Pancreas (tissue), 10 donors: ENCODE data around the gene STK39. TPM values are rescaled to one million over a fixed set of nuclear protein-coding genes. Genes with fewer than 3 reads are reported as not detected.

ENCODE experiments used
- ATAC-seq, 4 donors: fragments of 200-7000 bp; cut with Tn5 transposase; one replicate each; pipeline versions ENCODE4 v1.8.0 to v1.9.1; 2020; ENCODE audit warnings: mild to moderate bottlenecking in 4 of 4, moderate library complexity in 4 of 4
- DNase-seq, 6 donors: peaks; one replicate each; pipeline ENCODE4 v3.0.0-alpha.2; 2020
- FAIRE-seq: peaks from 2 replicates; lab custom pipeline; 2012; peaks lifted over from hg19 to GRCh38; lab: Jason Lieb, UNC
- H3K27ac ChIP-seq, 4 donors: fragments of 200-600 bp; sonication (generic); 1 replicate in 3 of 4; 2 replicates in 1 of 4; pipeline versions ENCODE4 v1.5.0 to v1.8.0; 2020
- H3K27me3 ChIP-seq, 4 donors: fragments of 200-600 bp; one replicate each; pipeline ENCODE4 v1.8.0; 2021
- H3K36me3 ChIP-seq, 3 donors: fragments of 200-600 bp; sonication (generic) in 1 of 3; one replicate each; pipeline versions ENCODE4 v1.5.0 to v1.8.0; 2020 to 2021
- H3K4me1 ChIP-seq, 3 donors: fragments of 200-600 bp; one replicate each; pipeline ENCODE4 v1.8.0; 2021
- H3K4me3 ChIP-seq, 4 donors: fragments of 200-600 bp; sonication (generic) in 2 of 4; one replicate each; pipeline versions ENCODE4 v1.5.0 to v1.8.0; 2020 to 2021
- H3K9me3 ChIP-seq, 4 donors: fragments of 200-600 bp; one replicate each; pipeline ENCODE4 v1.8.0; 2021
- CTCF ChIP-seq, 4 donors: fragments of 200-600 bp; sonication (generic) in 3 of 4; IDR thresholded peaks; one replicate each; pipeline versions ENCODE4 v1.5.0 to v1.8.0; 2021; ENCODE audit warnings: antibody characterized with exemption in 4 of 4
- WGBS, 2 donors: extraction: QIAGEN DNeasy Blood & Tissue Kit; methylation state at CpG; one replicate each; pipeline ENCODE4 v1.1.7; 2013; 5-methylcytosine and 5-hydroxymethylcytosine counted together
- intact Hi-C, 3 donors: fragments of 100-400 bp; cut with DNase I; formaldehyde crosslinking; loops; one replicate each; pipeline versions ENCODE4 v1.11.1 to v1.14.2; 2022
- polyA plus RNA-seq, 2 donors: library from polyadenylated mRNA; stranded (reverse); fragments of 200-250 nt; gene quantifications; one replicate each; pipeline ENCODE4 v1.2.3, GENCODE V29; 2013
- total RNA-seq, 6 donors: library from RNA; stranded (reverse); fragmentation: NEBNext Ultra II Directional in 4 of 6; extraction: Animal tissue kit (Norgen Biotek cat#: 25700) in 4 of 6; gene quantifications; one replicate each; pipeline versions ENCODE4 v1.2.1 to v1.2.4, GENCODE V29; 2021 to 2023
- donor health status: healthy with polysubstance abuse.
- donor health status: DM: no; HTN: no; CAD: no; lungs with moderate emphysema.
- donor health status: DM: no; HTN: no; CAD: no.
- donor health status: control.
- donor health status: control.
- donor health status: Bipolar disorder and iron deficiency.
- donor health status: DM: yes; HTN: yes; CAD: no.
- donor health status: DM: no; HTN: no; CAD: no.
- donor health status: DM: no; HTN: no; CAD: no.
- donor health status: DM: yes; HTN: yes; CAD: no.

The STK39 gene
- total and polyA plus RNA-seq, 8 donors: 9.5 to 23.1 (median 15.5) TPM

GRCh38 chr2:168105127-168105683 is 142.2 kb downstream of the STK39 start:
- no peak for TF ChIP-seq CTCF (IDR thresholded peaks at IDR 0.05)
- intact Hi-C loops: no loop called here
- Histone ChIP-seq H3K27me3 (no peaks in the 10 kb centered on the region), H3K4me1 (peaks cover 0 to 7% (median 3%) of the 10 kb centered on the region in 3 donors), H3K4me3 (no peak overlapping the region), H3K9me3 (no peaks in the 10 kb centered on the region), H3K36me3 (no peaks in the 10 kb centered on the region), H3K27ac (no peak overlapping the region)
- WGBS, 2 donors: 52 to 53% methylated on average over 3 of the region's 3 CpGs
- DNase-seq (no peak), ATAC-seq (peak in 3 of 4 donors; percentile 47 to 74 (median 71)), FAIRE-seq (no peak)

GRCh38 chr2:168097431-168097830 is 150.0 kb downstream of the STK39 start:
- ATAC-seq: no peak

GRCh38 chr2:168096158-168096557 is 151.2 kb downstream of the STK39 start:
- H3K4me1 ChIP-seq: no peaks in the 10 kb centered on the region
- no peaks in the 10 kb centered on the region for H3K36me3 ChIP-seq
- no peak for DNase-seq
- no peaks in the 10 kb centered on the region for H3K27me3 ChIP-seq
- ATAC-seq: no peak
- intact Hi-C loops: no loop called here
- H3K27ac ChIP-seq: no peak overlapping the region
- FAIRE-seq: no peak
- WGBS, 2 donors: 95 to 96% methylated on average over 3 of the region's 3 CpGs
- no peak overlapping the region for H3K4me3 ChIP-seq
- no peak for TF ChIP-seq CTCF (IDR thresholded peaks at IDR 0.05)
- H3K9me3 ChIP-seq: no peaks in the 10 kb centered on the region

More at GRCh38 chr2:168097431-168097830, 150.0 kb downstream of the STK39 start:
- no peak for TF ChIP-seq CTCF (IDR thresholded peaks at IDR 0.05)
- Histone ChIP-seq H3K9me3 (no peaks in the 10 kb centered on the region), H3K4me1 (no peaks in the 10 kb centered on the region), H3K27ac (no peak overlapping the region), H3K27me3 (no peaks in the 10 kb centered on the region), H3K36me3 (no peaks in the 10 kb centered on the region), H3K4me3 (no peak overlapping the region)
- DNase-seq (no peak), FAIRE-seq (no peak)
- intact Hi-C loops: no loop called here
- 95 to 99% methylated on average over 5 of the region's 5 CpGs for WGBS, 2 donors

- no peaks in the 10 kb centered on the region for H3K4me1 ChIP-seq
- no peaks in the 10 kb centered on the region for H3K27me3 ChIP-seq
- no peak overlapping the region for H3K27ac ChIP-seq
- FAIRE-seq (no peak), DNase-seq (no peak), ATAC-seq (no peak)
- WGBS, 2 donors: 85 to 88% methylated on average over 2 of the region's 2 CpGs
- no peaks in the 10 kb centered on the region for H3K9me3 ChIP-seq
- intact Hi-C loops: no loop called here
- TF ChIP-seq CTCF (IDR thresholded peaks at IDR 0.05): no peak
- H3K4me3 ChIP-seq: no peak overlapping the region
- no peaks in the 10 kb centered on the region for H3K36me3 ChIP-seq
Measured at GRCh38 chr2:168091986-168092385, 155.4 kb downstream of the STK39 start.

GRCh38 chr2:168090366-168091135 is 156.8 kb downstream of the STK39 start:
- Histone ChIP-seq H3K27me3 (no peaks in the 10 kb centered on the region), H3K9me3 (no peaks in the 10 kb centered on the region), H3K27ac (no peak overlapping the region), H3K4me1 (no peaks in the 10 kb centered on the region), H3K36me3 (no peaks in the 10 kb centered on the region), H3K4me3 (no peak overlapping the region)
- WGBS, 2 donors: 90 to 94% methylated on average over 8 of the region's 8 CpGs
- ATAC-seq: no peak
- no peak for TF ChIP-seq CTCF (IDR thresholded peaks at IDR 0.05)
- DNase-seq: no peak
- FAIRE-seq: no peak
- intact Hi-C loops: no loop called here
